HL-60 (cell line): ENCODE results near the gene OR13C2.

Source experiments
- DNase-seq, 2 experiments: peaks; one replicate each; pipeline ENCODE4 v3.0.0-alpha.2; 2010 to 2020; ENCODE audit warnings: low read depth in 1 of 2, low spot score in 1 of 2
- H3K27ac ChIP-seq: fragments of 250-450 bp; sonication (Bioruptor Pico); replicated peaks from 2 replicates; pipeline ENCODE4 v1.5.1; 2020; ENCODE audit warnings: mild to moderate bottlenecking, moderate library complexity
- H3K27me3 ChIP-seq: fragments of 250-450 bp; sonication (Bioruptor Pico); 2 replicates; pipeline ENCODE4 v1.5.1; 2021; ENCODE audit warnings: mild to moderate bottlenecking, moderate library complexity; ENCODE audit not compliant: insufficient read depth, poor library complexity, severe bottlenecking
- H3K4me3 ChIP-seq: replicated peaks from 2 replicates; pipeline ENCODE4 v1.5.1; 2011; ENCODE audit warnings: mild to moderate bottlenecking, control low read depth, low read length; ENCODE audit not compliant: insufficient read depth
- GABPA ChIP-seq: IDR thresholded peaks from 2 replicates; pipeline ENCODE4 v1.6.1; 2012; ENCODE audit warnings: low read depth
- POLR2AphosphoS5 ChIP-seq: IDR thresholded peaks from 2 replicates; pipeline ENCODE4 v1.6.1; 2012; ENCODE audit warnings: low read depth
- REST ChIP-seq: IDR thresholded peaks from 2 replicates; pipeline ENCODE4 v1.6.1; 2012; ENCODE audit warnings: low read depth; ENCODE audit not compliant: insufficient replicate concordance
- SPI1 ChIP-seq: IDR thresholded peaks from 2 replicates; pipeline ENCODE4 v1.6.1; 2012; ENCODE audit warnings: low read depth, mild to moderate bottlenecking, borderline replicate concordance
- TF ChIP-seq, protein P1 (sequence below): IDR thresholded peaks from one replicate; pipeline ENCODE4 v1.5.1; 2011; ENCODE audit warnings: low read length, control low read depth, inconsistent platforms; ENCODE audit not compliant: insufficient read depth

The OR13C2 gene

GRCh38 chr9:104617418-104617817 is 12.0 kb upstream of the OR13C2 start:
- TF ChIP-seq POLR2AphosphoS5 (no peak), GABPA (no peak), REST (no peak), SPI1 (no peak)
- TF ChIP-seq, protein P1, sequence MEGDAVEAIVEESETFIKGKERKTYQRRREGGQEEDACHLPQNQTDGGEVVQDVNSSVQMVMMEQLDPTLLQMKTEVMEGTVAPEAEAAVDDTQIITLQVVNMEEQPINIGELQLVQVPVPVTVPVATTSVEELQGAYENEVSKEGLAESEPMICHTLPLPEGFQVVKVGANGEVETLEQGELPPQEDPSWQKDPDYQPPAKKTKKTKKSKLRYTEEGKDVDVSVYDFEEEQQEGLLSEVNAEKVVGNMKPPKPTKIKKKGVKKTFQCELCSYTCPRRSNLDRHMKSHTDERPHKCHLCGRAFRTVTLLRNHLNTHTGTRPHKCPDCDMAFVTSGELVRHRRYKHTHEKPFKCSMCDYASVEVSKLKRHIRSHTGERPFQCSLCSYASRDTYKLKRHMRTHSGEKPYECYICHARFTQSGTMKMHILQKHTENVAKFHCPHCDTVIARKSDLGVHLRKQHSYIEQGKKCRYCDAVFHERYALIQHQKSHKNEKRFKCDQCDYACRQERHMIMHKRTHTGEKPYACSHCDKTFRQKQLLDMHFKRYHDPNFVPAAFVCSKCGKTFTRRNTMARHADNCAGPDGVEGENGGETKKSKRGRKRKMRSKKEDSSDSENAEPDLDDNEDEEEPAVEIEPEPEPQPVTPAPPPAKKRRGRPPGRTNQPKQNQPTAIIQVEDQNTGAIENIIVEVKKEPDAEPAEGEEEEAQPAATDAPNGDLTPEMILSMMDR: no peak
- Histone ChIP-seq H3K4me3 (no peak overlapping the region), H3K27me3 (no peaks in the 10 kb centered on the region), H3K27ac (no peak overlapping the region)
- DNase-seq: no peak

DNA sequence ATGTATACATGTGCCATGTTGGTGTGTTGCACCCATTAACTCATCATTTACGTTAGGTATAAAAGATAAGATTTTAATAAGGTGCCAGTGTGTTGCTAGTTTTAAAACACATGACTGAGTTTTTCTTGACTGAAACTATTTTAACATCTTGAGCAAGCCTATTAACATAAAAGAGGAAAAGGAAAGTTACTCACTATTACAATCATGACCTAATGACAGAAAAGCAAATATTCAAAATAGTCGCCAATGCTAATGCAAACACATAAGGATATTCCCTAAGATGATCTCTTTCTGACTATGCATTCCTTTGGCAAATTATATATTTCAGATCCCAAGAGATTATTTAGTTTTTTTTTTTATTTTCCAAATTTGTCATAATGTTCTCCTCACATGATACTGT is 5.8 kb upstream of the OR13C2 start:
- TF ChIP-seq GABPA: no peak
- no peak for TF ChIP-seq SPI1
- TF ChIP-seq POLR2AphosphoS5: no peak
- no peak for DNase-seq
- Histone ChIP-seq H3K27ac (no peak overlapping the region), H3K4me3 (no peak overlapping the region), H3K27me3 (peaks cover 2% of the 10 kb centered on the region)

GRCh38 chr9:104608336-104608735 is 2.9 kb upstream of the OR13C2 start:
- H3K27ac ChIP-seq: no peak overlapping the region
- H3K27me3 ChIP-seq: peaks cover 2% of the 10 kb centered on the region
- TF ChIP-seq GABPA: no peak
- TF ChIP-seq REST: no peak
- TF ChIP-seq POLR2AphosphoS5: no peak
- TF ChIP-seq, protein P1: no peak
- no peak for TF ChIP-seq SPI1
- DNase-seq: no peak
- H3K4me3 ChIP-seq: no peak overlapping the region

DNA sequence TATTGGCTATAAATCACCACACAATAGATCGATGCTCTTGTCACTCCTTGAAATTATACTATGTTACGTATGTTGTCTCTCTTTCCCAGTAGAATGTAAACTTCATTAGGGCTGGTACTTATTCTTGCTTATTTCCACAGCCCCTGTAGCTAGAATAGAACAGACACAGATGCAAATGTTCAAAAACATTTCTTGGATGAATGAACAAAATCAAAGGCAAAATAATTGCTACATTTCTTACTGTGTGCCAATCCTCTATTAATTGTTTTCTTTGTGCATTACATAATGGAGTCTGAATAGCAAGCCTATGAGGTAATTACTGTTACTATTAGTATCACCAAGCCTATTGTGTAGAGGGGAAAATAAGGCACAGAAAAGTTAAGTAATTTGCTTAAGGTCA is 725 bp upstream of the OR13C2 start:
- Histone ChIP-seq H3K4me3 (no peak overlapping the region), H3K27me3 (peaks cover 2% of the 10 kb centered on the region), H3K27ac (no peak overlapping the region)
- no peak for DNase-seq
- TF ChIP-seq REST: no peak
